Mesodermal cell (in vitro differentiated cells): ENCODE results near the gene ZNF831.

Experiments
- H3K27ac ChIP-seq: 2 replicates; pipeline ENCODE4 v1.7.0; 2013; ENCODE audit warnings: mild to moderate bottlenecking, low read depth, low read length, moderate library complexity; ENCODE audit not compliant: severe bottlenecking
- H3K36me3 ChIP-seq: 2 replicates; pipeline ENCODE4 v1.7.1; 2013; ENCODE audit warnings: mild to moderate bottlenecking, low read length, moderate library complexity; ENCODE audit not compliant: control insufficient read depth, insufficient read depth
- H3K4me1 ChIP-seq: one replicate; pipeline ENCODE4 v1.7.1; 2013; ENCODE audit warnings: mild to moderate bottlenecking, low read length; ENCODE audit not compliant: insufficient read depth, control insufficient read depth, poor library complexity, severe bottlenecking
- H3K4me3 ChIP-seq: 2 replicates; pipeline ENCODE4 v1.7.0; 2013; ENCODE audit warnings: low read length, control low read depth, mild to moderate bottlenecking; ENCODE audit not compliant: insufficient read depth, poor library complexity, severe bottlenecking; ENCODE audit errors: extremely low read depth
- H3K9me3 ChIP-seq: 2 replicates; pipeline ENCODE4 v1.7.1; 2013; ENCODE audit warnings: mild to moderate bottlenecking, low read length, moderate library complexity; ENCODE audit not compliant: control insufficient read depth
- WGBS, 2 experiments: methylation state at CpG; one replicate each; pipeline ENCODE4 v1.1.5; 2013; ENCODE audit warnings: missing lambda C conversion rate in 2 of 2; ENCODE audit not compliant: insufficient coverage in 2 of 2; 5-methylcytosine and 5-hydroxymethylcytosine counted together

Gene ZNF831

GRCh38 chr20:59124296-59125029 is 39.2 kb upstream of the ZNF831 start:
- no peak overlapping the region for H3K27ac ChIP-seq
- WGBS, 2 experiments: 84 to 85% methylated on average over 13 to 15 of the region's 15 CpGs
- no peaks in the 10 kb centered on the region for H3K36me3 ChIP-seq
- peaks cover 10% of the 10 kb centered on the region for H3K9me3 ChIP-seq
- H3K4me3 ChIP-seq: no peak overlapping the region
- H3K4me1 ChIP-seq: no peaks in the 10 kb centered on the region

- Histone ChIP-seq H3K27ac (no peak overlapping the region), H3K4me3 (no peak overlapping the region), H3K4me1 (no peaks in the 10 kb centered on the region), H3K36me3 (no peaks in the 10 kb centered on the region), H3K9me3 (peaks cover 10% of the 10 kb centered on the region)
- WGBS, 2 experiments: 92 to 94% methylated on average over 2 to 6 of the region's 7 CpGs
Measured at GRCh38 chr20:59125332-59125731, 38.3 kb upstream of the ZNF831 start.

GRCh38 chr20:59125836-59126235 is 37.8 kb upstream of the ZNF831 start:
- H3K9me3 ChIP-seq: peaks cover 8% of the 10 kb centered on the region
- H3K36me3 ChIP-seq: no peaks in the 10 kb centered on the region
- 57 to 71% methylated on average over 5 to 6 of the region's 7 CpGs for WGBS, 2 experiments
- no peaks in the 10 kb centered on the region for H3K4me1 ChIP-seq
- H3K27ac ChIP-seq: no peak overlapping the region
- H3K4me3 ChIP-seq: no peak overlapping the region

GRCh38 chr20:59127839-59128238 is 35.8 kb upstream of the ZNF831 start:
- Histone ChIP-seq H3K9me3 (no peaks in the 10 kb centered on the region), H3K4me1 (no peaks in the 10 kb centered on the region), H3K27ac (no peak overlapping the region), H3K36me3 (no peaks in the 10 kb centered on the region), H3K4me3 (no peak overlapping the region)
- WGBS, 2 experiments: 74 to 100% methylated on average over 1 to 2 of the region's 6 CpGs

GRCh38 chr20:59131551-59132285 is 31.9 kb upstream of the ZNF831 start:
- 85 to 90% methylated on average over 2 to 4 of the region's 6 CpGs for WGBS, 2 experiments
- H3K4me1 ChIP-seq: no peaks in the 10 kb centered on the region

GRCh38 chr20:59134182-59134581 is 29.4 kb upstream of the ZNF831 start:
- no peak overlapping the region for H3K27ac ChIP-seq
- H3K9me3 ChIP-seq: peaks cover 13% of the 10 kb centered on the region
- H3K4me3 ChIP-seq: no peak overlapping the region
- H3K36me3 ChIP-seq: no peaks in the 10 kb centered on the region
- H3K4me1 ChIP-seq: no peaks in the 10 kb centered on the region
- 77 to 90% methylated on average over 4 to 5 of the region's 5 CpGs for WGBS, 2 experiments

More at GRCh38 chr20:59131551-59132285, 31.9 kb upstream of the ZNF831 start:
- H3K9me3 ChIP-seq: peaks cover 13% of the 10 kb centered on the region
- no peaks in the 10 kb centered on the region for H3K36me3 ChIP-seq
- H3K27ac ChIP-seq: no peak overlapping the region
- H3K4me3 ChIP-seq: no peak overlapping the region

GRCh38 chr20:59135093-59135492 is 28.5 kb upstream of the ZNF831 start:
- Histone ChIP-seq H3K27ac (no peak overlapping the region), H3K4me1 (no peaks in the 10 kb centered on the region), H3K36me3 (no peaks in the 10 kb centered on the region), H3K4me3 (no peak overlapping the region), H3K9me3 (peaks cover 13% of the 10 kb centered on the region)
- WGBS, 2 experiments: 67 to 80% methylated on average over 1 of the region's 3 CpGs

GRCh38 chr20:59136027-59136426 is 27.6 kb upstream of the ZNF831 start:
- Histone ChIP-seq H3K36me3 (no peaks in the 10 kb centered on the region), H3K4me3 (no peak overlapping the region), H3K27ac (no peak overlapping the region), H3K4me1 (no peaks in the 10 kb centered on the region), H3K9me3 (peaks cover 13% of the 10 kb centered on the region)
- 59 to 100% methylated on average over 1 to 2 of the region's 3 CpGs for WGBS, 2 experiments

GRCh38 chr20:59137532-59137931 is 26.1 kb upstream of the ZNF831 start:
- no peaks in the 10 kb centered on the region for H3K36me3 ChIP-seq
- no peaks in the 10 kb centered on the region for H3K4me1 ChIP-seq
- no peak overlapping the region for H3K27ac ChIP-seq
- 90 to 92% methylated on average over 1 of the region's 1 CpG for WGBS, 2 experiments
- no peak overlapping the region for H3K4me3 ChIP-seq
- peaks cover 16% of the 10 kb centered on the region for H3K9me3 ChIP-seq

GRCh38 chr20:59138114-59138748 is 25.4 kb upstream of the ZNF831 start:
- H3K36me3 ChIP-seq: no peaks in the 10 kb centered on the region
- H3K4me3 ChIP-seq: no peak overlapping the region
- no peaks in the 10 kb centered on the region for H3K4me1 ChIP-seq
- H3K27ac ChIP-seq: no peak overlapping the region
- H3K9me3 ChIP-seq: peaks cover 16% of the 10 kb centered on the region
- WGBS, 2 experiments: 86 to 96% methylated on average over 5 to 6 of the region's 6 CpGs
